GM20431 (cell line): ENCODE data around the gene TNS3.

ENCODE experiments used
- in situ Hi-C: fragments of 300-500 bp; cut with MseI, MboI; formaldehyde crosslinking; loops from one replicate; pipeline ENCODE4 v1.15.0; 2020; ENCODE audit warnings: low sequenced_read_pairs; ENCODE audit not compliant: unreplicated experiment

TNS3 gene

GRCh38 chr7:47383696-47384445 is 198.0 kb downstream of the TNS3 start:
- in situ Hi-C loops, result no loop called here

- in situ Hi-C loops, result no loop called here
Observed at GRCh38 chr7:47383072-47383471, 198.8 kb downstream of the TNS3 start.

GRCh38 chr7:47382200-47382599 is 199.7 kb downstream of the TNS3 start:
- in situ Hi-C loops, result no loop called here

- in situ Hi-C loops, result no loop called here
Observed at GRCh38 chr7:47381134-47381495, 200.8 kb downstream of the TNS3 start.

GRCh38 chr7:47380325-47381133 is 201.4 kb downstream of the TNS3 start:
- in situ Hi-C loops, result no loop called here

GRCh38 chr7:47379629-47380324 is 202.1 kb downstream of the TNS3 start:
- in situ Hi-C loops, result no loop called here

- in situ Hi-C loops, result no loop called here
Observed at GRCh38 chr7:47378728-47379395, 203.0 kb downstream of the TNS3 start.

GRCh38 chr7:47377741-47378140 is 204.2 kb downstream of the TNS3 start:
- in situ Hi-C loops, result no loop called here

GRCh38 chr7:47376991-47377616 is 204.8 kb downstream of the TNS3 start:
- in situ Hi-C loops, result no loop called here

- in situ Hi-C loops, result no loop called here
Observed at GRCh38 chr7:47375121-47375938, 206.6 kb downstream of the TNS3 start.

- in situ Hi-C loops, result no loop called here
Observed at GRCh38 chr7:47374538-47374937, 207.4 kb downstream of the TNS3 start.

GRCh38 chr7:47373871-47374451 is 207.9 kb downstream of the TNS3 start:
- in situ Hi-C loops, result no loop called here

- in situ Hi-C loops, result no loop called here
Observed at GRCh38 chr7:47371733-47372368, 210.1 kb downstream of the TNS3 start.

- in situ Hi-C loops, result no loop called here
Observed at GRCh38 chr7:47371317-47371716, 210.6 kb downstream of the TNS3 start.

- in situ Hi-C loops, result no loop called here
Observed at GRCh38 chr7:47370461-47371042, 211.4 kb downstream of the TNS3 start.

- in situ Hi-C loops, result no loop called here
Observed at GRCh38 chr7:47369736-47370135, 212.2 kb downstream of the TNS3 start.

GRCh38 chr7:47368190-47368812 is 213.6 kb downstream of the TNS3 start:
- in situ Hi-C loops, result no loop called here

- in situ Hi-C loops, result no loop called here
Observed at GRCh38 chr7:47367369-47367768, 214.5 kb downstream of the TNS3 start.
